Daoy (cell line): ENCODE results near the gene DEFB113. TPM values are rescaled to one million over a fixed set of nuclear protein-coding genes. Genes with fewer than 3 reads are reported as not detected.
"Not testable (repeated sequence)": the region's sequence is repeated elsewhere in the genome, so short reads cannot be mapped to it uniquely, and the experiment has no call there.

Experiments used
- DNase-seq: peaks from one replicate; pipeline ENCODE4 v3.0.0-alpha.2; 2015; ENCODE audit warnings: low read depth
- total RNA-seq: library from RNA; depleted of rRNA; stranded (reverse); fragments of >200 nt; shearing (Covaris generic); gene quantifications from 2 replicates; pipeline ENCODE4 v1.2.3, GENCODE V29; 2014; rRNA removed

DEFB113 gene
- not detected in 2 replicates for total RNA-seq

DNA sequence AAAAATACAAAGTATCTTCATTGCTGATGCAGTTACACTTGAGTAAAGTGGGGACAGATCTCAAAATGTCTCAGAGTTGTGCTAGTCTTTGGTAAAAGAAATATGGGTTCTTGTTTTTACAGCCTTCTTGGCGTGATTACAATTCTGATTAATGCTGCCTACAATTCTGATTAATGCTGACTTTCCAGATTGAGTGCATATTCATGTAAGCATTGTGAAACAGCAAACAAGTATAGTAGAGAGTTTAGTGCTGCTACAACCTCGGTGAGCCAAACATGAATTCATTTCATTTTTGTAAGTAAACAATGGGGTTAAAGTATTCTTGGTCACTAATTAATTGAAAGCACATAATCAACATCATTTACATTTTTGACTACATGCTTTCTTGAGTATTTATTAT, at the start of gene DEFB113:
Gene DEFB113 (minus strand): TSS at position 21 of the 400 bp plus-strand sequence. CDS start 0 bp downstream, at position 21.
- DNase-seq, result no peak

DNA sequence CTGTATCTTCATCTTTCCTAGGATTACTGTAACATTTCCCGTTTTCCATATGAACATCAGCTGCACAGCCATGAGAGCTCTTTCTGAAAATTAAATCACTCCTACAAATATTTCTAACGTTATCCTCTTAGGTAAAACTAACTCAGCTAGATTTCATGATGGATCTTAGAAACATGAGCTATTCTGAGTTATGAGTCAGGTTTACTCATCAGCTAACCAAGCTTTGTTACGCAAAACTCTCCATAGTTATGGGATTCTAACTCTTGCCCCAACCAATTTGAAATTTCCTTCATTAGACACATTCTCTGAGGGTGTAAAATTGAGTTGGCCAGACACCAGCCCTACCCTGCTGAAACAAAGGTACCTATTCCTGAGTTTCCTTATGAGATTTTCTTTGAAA, 38.4 kb upstream of the DEFB113 start:
- DNase-seq, result peak; percentile 11

DNA sequence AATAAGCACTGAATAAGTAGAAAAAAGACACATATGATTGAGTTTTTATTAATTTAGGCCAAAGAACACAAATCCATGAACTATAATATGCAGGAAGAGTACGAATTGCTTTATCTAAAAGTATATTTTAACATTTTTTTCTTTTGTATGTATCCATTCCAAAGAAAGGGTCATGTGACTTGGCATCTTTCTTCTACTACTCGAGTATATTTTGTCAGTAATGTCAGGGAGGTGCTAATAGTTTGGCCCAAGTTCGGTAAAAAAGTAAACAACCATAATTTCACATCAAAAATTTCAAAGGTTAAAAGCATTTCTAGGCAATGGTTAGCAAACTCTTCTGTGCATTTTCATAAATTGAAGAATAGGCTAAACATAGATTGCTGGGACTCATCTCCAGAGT, 33.7 kb upstream of the DEFB113 start:
- DNase-seq, result no peak

DNA sequence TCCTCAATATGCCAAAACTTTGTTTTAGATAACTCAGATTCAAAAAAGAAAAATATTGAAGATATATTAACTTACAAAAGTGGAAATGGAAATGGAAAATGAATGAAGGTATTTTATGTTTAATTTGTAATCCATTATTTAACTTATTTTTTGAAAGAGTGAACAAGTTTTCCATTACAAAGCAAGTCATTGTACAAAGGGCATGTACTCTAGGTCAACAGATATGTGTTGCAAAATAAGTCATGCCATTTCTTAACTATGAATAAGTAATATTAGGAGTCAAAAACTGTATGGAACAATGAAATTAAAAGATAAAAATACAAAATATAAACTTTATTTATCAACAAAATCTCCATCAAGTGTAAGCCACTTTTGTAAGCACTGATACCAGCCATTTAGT, 25.9 kb upstream of the DEFB113 start:
- no peak for DNase-seq

- DNase-seq, result no peak
Observed at GRCh38 chr6:49988900-49989299, 19.5 kb upstream of the DEFB113 start.

DNA sequence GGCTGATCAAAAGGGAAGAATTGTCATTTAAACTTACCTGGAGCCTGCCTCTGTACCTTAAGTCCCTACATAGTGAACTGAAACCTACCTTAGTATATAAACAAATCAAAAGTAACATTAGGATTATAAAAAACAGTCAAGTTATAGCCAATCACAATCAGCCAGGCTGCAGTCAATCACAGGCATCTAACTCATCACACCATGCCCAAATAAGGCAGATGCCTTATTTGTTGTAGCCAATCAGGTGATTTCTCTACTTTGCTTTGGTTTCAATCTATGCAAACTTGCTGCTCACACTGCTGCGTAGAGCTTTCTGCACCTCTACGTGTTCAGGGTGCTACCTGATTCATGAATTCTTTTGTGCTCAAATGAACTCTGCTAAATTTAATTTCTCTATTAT, 18.3 kb upstream of the DEFB113 start:
- DNase-seq, result no peak

GRCh38 chr6:49986551-49986950, 17.1 kb upstream of the DEFB113 start:
- no peak for DNase-seq

GRCh38 chr6:49982046-49982445, 12.6 kb upstream of the DEFB113 start:
- no peak for DNase-seq

DNA sequence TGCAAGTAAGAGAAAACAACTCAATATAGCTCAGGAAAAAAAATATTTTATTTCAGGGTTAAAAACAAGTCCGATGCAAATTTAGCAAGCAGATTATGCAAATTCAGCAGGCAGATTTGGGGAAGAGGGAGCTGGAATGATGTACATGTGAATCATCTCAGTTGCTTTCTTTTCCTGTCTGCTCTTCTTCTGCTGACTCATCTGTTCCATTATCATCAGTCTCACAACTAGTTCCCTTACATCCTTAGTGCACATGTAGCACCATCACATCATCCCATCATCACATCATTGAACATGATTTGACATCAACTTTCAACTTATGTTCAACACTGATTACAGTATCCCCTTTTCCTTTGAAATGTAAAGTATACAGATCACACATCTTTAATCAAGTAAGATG, 11.5 kb upstream of the DEFB113 start:
- no peak for DNase-seq

GRCh38 chr6:49979584-49979983, 10.2 kb upstream of the DEFB113 start:
- peak; percentile 2 for DNase-seq

DNA sequence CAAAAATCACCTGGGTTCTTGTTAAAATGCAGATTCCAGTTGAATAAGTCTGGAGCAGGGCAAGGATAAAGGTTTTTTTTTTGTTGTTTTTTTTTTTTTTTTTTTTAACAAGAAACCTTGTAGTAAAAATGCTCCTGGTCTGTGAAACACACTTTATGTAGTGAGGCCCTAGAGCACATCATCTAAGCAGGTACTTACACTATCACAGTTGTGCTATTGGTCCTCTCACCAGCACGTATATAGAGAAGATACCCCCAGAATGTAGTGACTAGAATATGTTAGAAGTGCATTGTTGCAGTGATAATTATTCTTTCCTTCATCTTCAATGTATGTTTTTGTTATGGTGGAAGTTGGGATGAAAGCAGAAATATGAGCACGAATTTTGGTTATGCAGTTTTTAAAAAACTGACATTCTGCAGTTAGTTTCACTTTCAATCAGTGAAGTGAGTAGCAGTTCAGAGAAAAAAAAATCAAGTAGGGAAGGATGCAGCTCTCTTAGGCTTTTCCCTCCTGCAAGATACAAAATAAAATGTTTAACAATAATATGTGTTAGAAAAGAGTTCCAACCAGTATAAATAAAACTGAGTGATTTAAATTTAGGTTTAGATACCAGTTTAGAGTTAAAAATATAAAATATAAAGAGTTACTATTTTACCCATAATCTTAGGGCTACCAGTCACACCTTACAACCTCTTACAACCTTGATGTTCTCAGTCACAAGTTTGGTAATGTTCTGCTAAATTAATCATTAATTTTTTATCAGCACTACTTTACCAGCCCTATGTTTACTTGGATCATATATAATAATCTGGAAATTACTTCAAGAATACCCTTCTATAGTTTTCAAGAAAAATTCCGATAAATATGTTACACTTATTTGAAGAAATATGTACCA, 9.2 kb upstream of the DEFB113 start:
- no peak for DNase-seq

- no peak for DNase-seq
Observed at GRCh38 chr6:49966823-49967222, 2.6 kb downstream of the DEFB113 start.

DNA sequence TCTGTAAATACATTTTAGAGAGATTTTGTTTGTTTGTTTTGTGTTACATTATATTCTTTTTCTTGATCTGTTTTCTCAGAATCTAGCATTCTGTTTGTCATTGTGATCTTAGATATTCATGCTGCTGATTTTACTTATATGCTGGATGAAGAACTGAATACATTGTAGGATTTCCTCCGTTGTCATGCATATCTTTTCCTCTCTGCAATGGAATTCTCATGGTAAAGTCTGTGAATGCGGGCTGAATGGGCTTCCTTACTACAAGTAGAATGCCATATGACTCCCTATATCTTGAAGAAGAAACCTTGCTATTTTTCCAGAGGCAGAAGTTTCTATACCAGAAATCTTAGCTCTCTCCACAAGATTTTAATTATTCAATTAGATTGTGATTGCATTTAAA, 3.1 kb downstream of the DEFB113 start:
- DNase-seq, result no peak

- DNase-seq, result no peak
Observed at GRCh38 chr6:49964064-49964463, 5.4 kb downstream of the DEFB113 start, which contains the start of gene DEFB114. Gene DEFB114, minus strand, starts transcription at chr6:49964164. Its CDS starts 59 bp downstream, at chr6:49964105.

GRCh38 chr6:49958180-49958579, 11.2 kb downstream of the DEFB113 start:
- DNase-seq, result no peak

GRCh38 chr6:49955847-49956246, 13.6 kb downstream of the DEFB113 start:
- DNase-seq, result no peak

- no peak for DNase-seq
Observed at GRCh38 chr6:49951926-49952325, 17.5 kb downstream of the DEFB113 start.

GRCh38 chr6:49950415-49950751, 19.0 kb downstream of the DEFB113 start:
- DNase-seq, result no peak

DNA sequence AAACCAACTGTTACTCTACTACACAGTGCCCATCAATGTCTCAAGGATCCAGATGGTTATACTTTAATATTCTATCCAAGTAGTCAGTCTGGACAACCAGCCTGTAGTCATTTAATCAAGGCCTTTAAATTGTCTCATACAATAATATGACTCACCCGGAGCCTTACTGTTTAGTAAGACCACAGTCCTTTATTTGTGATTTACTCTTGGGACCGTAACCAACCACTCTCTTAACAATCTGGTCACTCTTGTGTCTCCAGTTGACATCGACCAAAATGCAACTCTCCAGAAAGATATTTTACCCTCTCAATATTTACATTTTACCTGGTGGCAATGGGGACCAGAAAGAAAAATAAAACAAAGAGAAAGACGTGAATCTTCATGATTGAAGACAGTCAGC, 20.4 kb downstream of the DEFB113 start:
- no peak for DNase-seq

GRCh38 chr6:49946835-49947234, 22.6 kb downstream of the DEFB113 start:
- no peak for DNase-seq

- DNase-seq, result not testable (repeated sequence)
Observed at GRCh38 chr6:49944068-49944467, 25.4 kb downstream of the DEFB113 start.

GRCh38 chr6:49939993-49940498, 29.4 kb downstream of the DEFB113 start:
- DNase-seq, result no peak

DNA sequence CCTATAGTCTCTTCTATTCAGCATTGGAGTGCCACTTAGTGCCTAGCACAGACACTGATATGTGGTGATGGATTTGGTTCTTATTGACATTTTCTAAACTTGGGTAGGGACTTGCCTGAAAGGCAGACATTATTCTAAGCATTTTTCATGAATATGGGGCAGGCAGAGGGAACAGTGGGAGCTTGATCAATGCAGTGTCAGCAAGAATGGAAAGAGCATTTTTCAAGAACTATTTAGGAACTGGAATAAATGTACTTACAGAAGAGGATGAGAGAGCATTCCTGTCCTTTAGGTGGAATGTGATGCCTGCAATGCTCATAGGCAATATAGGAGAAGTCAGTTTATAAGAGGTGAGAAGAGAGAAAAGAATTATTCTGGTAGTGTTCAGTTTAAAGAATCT, 31.6 kb downstream of the DEFB113 start:
- no peak for DNase-seq
